GM10248 (cell line): ENCODE results near the gene SLC43A2.

ENCODE experiments used
- CTCF ChIA-PET: fragments of 300-600 bp; sonication (Branson Sonifier 250); formaldehyde crosslinking; extraction: SDS; loops from one replicate; lab custom pipeline; 2021; ENCODE audit warnings: antibody characterized with exemption; lab: Yijun Ruan, JAX
- POLR2A ChIA-PET: fragments of 350-650 bp; sonication (Branson Sonifier 250); formaldehyde crosslinking; extraction: SDS; loops from one replicate; lab custom pipeline; 2020; ENCODE audit warnings: antibody characterized with exemption; lab: Yijun Ruan, JAX
- DNase-seq: peaks from one replicate; pipeline ENCODE4 v3.0.0; 2012; ENCODE audit errors: extremely low spot score
- TF ChIP-seq, protein P1 (sequence below): IDR thresholded peaks from 2 replicates; pipeline ENCODE4 v1.5.1; 2012; ENCODE audit warnings: mild to moderate bottlenecking, low read depth; ENCODE audit errors: extremely low read depth, missing control alignments, control extremely low read depth

SLC43A2 gene

DNA sequence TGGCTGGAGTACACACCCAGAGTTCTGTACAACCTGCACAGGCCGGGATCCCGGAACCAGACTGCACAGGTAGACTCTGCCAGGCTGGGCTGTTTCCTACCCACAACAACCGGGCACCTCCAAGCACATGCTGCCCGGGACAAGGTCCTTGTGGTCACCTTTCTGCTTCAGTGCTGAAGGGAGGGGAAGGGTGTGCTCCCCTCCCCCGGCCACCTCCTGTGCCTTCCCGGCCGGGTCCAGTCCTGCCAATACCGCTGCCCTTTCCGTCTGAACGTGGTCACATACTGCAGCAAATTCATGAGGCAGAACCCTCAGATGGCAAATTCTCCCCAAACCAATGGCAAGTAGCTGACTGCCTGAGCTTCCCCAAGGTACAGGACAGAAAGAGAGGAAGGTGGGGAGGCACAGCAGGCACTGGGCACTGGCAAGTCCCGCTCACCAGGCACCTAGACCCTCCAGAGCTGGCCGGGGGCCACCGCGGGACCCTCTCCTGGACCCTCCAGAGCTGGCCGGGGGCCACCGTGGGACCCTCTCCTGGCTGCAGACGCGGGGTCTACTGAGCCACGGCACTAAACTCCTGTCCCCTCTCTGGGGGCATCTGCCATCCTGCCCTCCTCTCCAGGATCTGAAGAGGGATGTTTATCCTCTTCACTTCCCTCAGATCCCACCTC is 22.8 kb downstream of the SLC43A2 start:
- TF ChIP-seq, protein P1, sequence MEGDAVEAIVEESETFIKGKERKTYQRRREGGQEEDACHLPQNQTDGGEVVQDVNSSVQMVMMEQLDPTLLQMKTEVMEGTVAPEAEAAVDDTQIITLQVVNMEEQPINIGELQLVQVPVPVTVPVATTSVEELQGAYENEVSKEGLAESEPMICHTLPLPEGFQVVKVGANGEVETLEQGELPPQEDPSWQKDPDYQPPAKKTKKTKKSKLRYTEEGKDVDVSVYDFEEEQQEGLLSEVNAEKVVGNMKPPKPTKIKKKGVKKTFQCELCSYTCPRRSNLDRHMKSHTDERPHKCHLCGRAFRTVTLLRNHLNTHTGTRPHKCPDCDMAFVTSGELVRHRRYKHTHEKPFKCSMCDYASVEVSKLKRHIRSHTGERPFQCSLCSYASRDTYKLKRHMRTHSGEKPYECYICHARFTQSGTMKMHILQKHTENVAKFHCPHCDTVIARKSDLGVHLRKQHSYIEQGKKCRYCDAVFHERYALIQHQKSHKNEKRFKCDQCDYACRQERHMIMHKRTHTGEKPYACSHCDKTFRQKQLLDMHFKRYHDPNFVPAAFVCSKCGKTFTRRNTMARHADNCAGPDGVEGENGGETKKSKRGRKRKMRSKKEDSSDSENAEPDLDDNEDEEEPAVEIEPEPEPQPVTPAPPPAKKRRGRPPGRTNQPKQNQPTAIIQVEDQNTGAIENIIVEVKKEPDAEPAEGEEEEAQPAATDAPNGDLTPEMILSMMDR: no peak
- CTCF ChIA-PET: interaction anchor here (2.6 to 4.0 kb wide), 4 partner anchors 14 to 43 kb away, joined by 9 to 34 read pairs (median 18); partner anchors contain the start of gene SLC43A2
- POLR2A ChIA-PET: interaction anchor here (0.7 kb wide), 1 partner anchor 9 kb away, joined by 3 read pairs; no protein-coding TSS in a partner anchor
- no peak for DNase-seq

DNA sequence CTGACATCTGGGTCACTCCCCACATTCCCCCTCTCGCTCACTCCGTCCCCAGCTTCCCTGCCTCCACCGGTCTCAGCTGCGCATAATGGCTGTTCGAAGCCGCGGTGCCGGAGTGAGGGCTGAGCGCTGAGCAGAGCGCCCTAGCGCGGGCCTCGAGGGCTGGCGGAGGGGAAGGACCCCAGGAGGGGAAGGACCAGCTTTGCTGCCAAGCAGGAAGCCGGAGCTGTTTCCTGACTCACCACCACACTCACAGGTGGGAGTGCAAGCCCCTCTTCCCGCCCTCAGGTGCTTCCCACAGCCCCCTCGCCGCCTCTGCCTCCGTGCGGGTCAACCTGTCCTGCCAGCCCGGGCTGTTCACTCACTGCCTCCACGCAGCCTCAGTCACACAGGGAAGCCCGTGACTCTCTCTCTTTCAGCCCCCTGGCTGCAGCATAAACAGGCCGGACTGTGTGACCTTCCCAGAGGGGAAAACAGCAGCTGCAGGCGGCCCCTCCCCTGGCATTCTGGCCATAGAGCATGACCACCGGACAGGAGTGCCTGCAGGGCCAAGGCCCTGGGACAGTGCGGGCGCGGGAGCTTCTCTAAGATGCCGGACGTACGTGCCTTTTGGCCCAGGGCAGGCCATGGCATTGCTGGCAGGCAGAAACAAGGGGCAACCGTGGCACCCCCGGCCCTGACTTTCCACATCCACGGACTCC is 23.7 kb downstream of the SLC43A2 start:
- CTCF ChIA-PET: interaction anchor here (0.8 to 4.0 kb wide), 7 partner anchors 11 to 50 kb away, joined by 3 to 34 read pairs (median 11); partner anchors contain the start of gene SLC43A2
- TF ChIP-seq, protein P1: no peak
- no peak for DNase-seq
- POLR2A ChIA-PET: interaction anchor here (0.7 kb wide), 1 partner anchor 8 kb away, joined by 3 read pairs; no protein-coding TSS in a partner anchor

DNA sequence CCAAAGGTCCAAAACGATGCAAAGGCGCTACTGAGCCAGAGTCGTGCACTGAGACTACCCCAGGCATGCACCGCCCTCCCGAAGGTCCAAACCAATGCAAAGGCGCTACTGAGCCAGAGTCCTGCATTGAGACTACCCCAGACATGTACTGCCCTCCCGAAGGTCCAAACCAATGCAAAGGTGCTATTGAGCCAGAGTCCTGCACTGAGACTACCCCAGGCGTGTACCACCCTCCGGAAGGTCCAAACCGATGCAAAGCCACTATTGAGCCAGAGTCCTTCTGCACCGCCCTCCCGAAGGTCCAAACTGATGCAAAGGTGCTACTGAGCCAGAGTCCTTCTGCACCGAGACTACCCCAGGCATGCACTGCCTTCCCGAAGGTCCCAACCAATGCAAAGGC is 27.1 kb downstream of the SLC43A2 start:
- POLR2A ChIA-PET: no interaction called here
- TF ChIP-seq, protein P1: no peak
- no peak for DNase-seq
- CTCF ChIA-PET: no interaction called here

DNA sequence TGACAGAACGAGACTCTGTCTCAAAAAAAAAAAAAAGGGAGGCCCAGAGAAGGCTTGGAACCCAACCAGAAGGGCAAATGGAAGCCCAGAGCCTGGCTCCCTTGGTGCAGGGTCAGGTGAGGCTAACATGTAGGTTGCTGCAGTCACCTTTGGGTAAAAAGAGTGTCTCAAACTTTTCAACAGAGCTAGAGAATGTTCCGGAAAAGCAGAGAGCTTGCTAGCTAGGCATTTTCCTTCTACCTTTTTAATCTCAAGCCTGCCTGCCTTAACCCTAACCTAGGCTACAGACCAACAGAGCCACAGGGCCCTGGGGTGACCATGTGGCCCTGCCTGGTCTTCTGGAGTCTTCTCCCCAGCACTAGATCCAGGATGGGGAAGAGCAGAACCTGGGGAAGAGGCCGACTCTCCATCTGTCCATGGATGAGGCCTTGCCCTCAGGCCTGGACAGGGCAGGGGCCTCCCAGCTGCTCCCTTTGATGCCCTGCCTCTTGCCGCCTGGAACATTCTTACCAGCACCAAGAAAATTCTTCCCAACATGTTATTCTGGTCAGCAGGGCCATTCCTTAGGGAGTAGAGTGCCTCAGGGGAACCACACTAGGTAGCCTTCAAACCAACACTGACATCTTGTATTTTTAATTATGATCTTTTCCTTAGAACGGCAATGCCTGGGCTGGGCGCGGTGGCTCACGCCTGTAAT is 30.1 kb downstream of the SLC43A2 start:
- CTCF ChIA-PET: interaction anchor here (0.6 to 1.9 kb wide), 4 partner anchors 15 to 25 kb away, joined by 4 to 5 read pairs (median 4); no protein-coding TSS in a partner anchor
- DNase-seq: no peak
- TF ChIP-seq, protein P1: no peak
- POLR2A ChIA-PET: no interaction called here

DNA sequence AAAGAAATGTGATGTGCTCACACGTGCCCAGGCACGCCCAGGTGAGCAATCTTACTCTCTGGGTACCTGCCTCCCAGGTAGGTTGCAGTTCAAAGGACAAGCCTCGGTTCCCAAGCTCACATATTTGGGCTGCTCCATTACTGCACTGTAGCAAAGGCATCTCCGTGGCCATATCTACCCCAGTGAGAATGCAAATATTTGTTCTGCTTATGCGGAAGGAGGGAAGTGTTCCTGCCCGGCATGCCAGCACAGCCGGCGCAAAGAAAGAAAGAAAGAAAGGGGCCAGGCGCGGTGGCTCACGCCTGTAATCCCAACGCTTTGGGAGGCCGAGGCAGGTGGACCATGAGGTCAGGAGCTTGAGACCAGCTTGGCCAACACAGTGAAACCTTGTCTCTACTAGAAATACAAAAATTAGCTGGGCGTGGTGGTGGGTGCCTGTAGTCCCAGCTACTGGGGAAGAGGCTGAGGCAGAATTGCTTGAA is 30.7 kb downstream of the SLC43A2 start:
- POLR2A ChIA-PET: no interaction called here
- TF ChIP-seq, protein P1: no peak
- DNase-seq: no peak
- CTCF ChIA-PET: interaction anchor here (1.2 to 1.9 kb wide), 3 partner anchors 10 to 21 kb away, joined by 3 to 5 read pairs (median 4); no protein-coding TSS in a partner anchor

DNA sequence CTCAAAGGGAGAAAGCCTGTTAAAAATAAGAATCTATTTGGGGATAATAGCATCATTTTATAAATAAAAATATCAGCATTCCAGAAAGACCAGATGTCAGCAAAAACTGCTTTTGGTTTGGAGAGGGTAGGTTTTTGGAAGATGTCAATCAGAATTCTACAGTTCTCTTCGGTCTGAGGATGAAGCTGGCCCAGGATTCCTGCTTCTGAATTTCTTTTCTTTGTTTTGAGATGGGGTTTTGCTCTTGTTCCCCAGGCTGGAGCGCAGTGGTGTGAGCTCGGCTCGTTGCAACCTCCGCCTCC is 35.1 kb downstream of the SLC43A2 start:
- TF ChIP-seq, protein P1: no peak
- CTCF ChIA-PET: interaction anchor here (1.1 kb wide), 1 partner anchor 19 kb away, joined by 4 read pairs; no protein-coding TSS in a partner anchor
- POLR2A ChIA-PET: no interaction called here
- no peak for DNase-seq
